ENCODE data around the gene MEMO1. TPM values are rescaled to one million over a fixed set of nuclear protein-coding genes. Genes with fewer than 3 reads are reported as not detected.

MEMO1 gene
- total and polyA plus RNA-seq, 8 donors, result 3.5 to 33.8 (median 25.6) TPM

- Histone ChIP-seq H3K4me3 (no peak overlapping the region), H3K9me3 (no peaks in the 10 kb centered on the region), H3K36me3 (peaks cover 7 to 21% (median 16%) of the 10 kb centered on the region in 4 donors), H3K27ac (no peak overlapping the region), H3K4me1 (peaks cover 0 to 8% (median 0%) of the 10 kb centered on the region in 4 donors), H3K27me3 (no peaks in the 10 kb centered on the region)
- no peak for DNase-seq
- intact Hi-C loops (cut with DNase I; ENCODE audit: low total_unique reads), result no loop called here
- TF ChIP-seq CTCF (IDR thresholded peaks at IDR 0.05) (no peak), POLR2AphosphoS5 (IDR thresholded peaks at IDR 0.05) (no peak)
- WGBS, 5 donors, result 91 to 98% (median 96%) methylated on average over 3 of the region's 3 CpGs
Observed at GRCh38 chr2:31943636-31944225, 67.1 kb downstream of the MEMO1 start.

DNA sequence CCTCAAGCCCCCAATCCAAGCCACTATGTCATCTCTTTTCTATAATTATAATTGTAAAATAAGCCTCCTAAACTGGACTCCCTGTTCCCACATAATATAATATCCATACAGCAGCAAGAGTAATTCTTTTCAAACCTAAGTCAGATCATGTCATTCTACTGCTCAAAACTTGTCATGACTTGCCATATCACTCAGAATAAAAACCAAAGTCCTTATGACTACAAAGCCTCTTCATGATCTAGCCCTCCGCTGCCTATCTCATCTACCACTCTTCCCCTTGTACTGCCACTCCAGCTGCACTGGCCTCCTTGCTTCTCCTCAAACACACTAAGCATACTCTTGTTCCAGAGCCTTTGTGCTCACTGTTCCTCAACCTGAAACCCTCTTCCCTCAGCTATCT lies 69.9 kb downstream of the MEMO1 start:
- no peak overlapping the region for H3K27ac ChIP-seq
- peaks cover 7 to 21% (median 16%) of the 10 kb centered on the region in 4 donors for H3K36me3 ChIP-seq
- TF ChIP-seq CTCF (IDR thresholded peaks at IDR 0.05) (no peak), EP300 (IDR thresholded peaks at IDR 0.05) (no peak), POLR2AphosphoS5 (IDR thresholded peaks at IDR 0.05) (no peak), POLR2A (IDR thresholded peaks at IDR 0.05) (no peak)
- intact Hi-C loops (cut with DNase I; ENCODE audit: low total_unique reads), result no loop called here
- H3K4me3 ChIP-seq, result no peak overlapping the region
- no peaks in the 10 kb centered on the region for H3K27me3 ChIP-seq
- WGBS, 5 donors, result 94 to 100% (median 96%) methylated on average over 1 of the region's 1 CpG
- H3K9me3 ChIP-seq, result no peaks in the 10 kb centered on the region
- H3K4me1 ChIP-seq, result no peaks in the 10 kb centered on the region
- no peak for DNase-seq

DNA sequence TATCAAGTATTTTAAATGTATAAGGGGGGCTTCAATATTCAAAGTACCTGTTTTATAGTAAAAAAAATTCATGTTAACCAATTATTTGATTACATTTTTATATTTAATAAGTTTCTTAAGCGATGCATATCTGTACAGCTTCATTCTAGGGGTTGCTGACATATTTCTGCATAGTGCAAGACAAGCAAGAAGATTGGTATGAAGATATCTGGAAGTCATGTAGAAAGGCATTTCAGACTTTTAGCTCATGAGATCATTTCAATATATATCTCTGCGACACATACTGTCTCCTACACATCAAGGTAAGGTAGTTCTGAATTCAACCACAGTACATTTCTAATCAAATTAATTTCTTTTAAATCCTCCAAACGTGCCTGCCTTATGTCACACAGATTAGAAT lies 73.1 kb downstream of the MEMO1 start:
- WGBS, 5 donors, result 75 to 93% (median 87%) methylated on average over 3 of the region's 3 CpGs
- Histone ChIP-seq H3K9me3 (no peaks in the 10 kb centered on the region), H3K4me3 (no peak overlapping the region), H3K4me1 (no peaks in the 10 kb centered on the region), H3K27me3 (no peaks in the 10 kb centered on the region), H3K27ac (no peak overlapping the region), H3K36me3 (peaks cover 5 to 14% (median 10%) of the 10 kb centered on the region in 4 donors)
- TF ChIP-seq POLR2AphosphoS5 (IDR thresholded peaks at IDR 0.05), result no peak
- TF ChIP-seq EP300 (IDR thresholded peaks at IDR 0.05), result no peak
- TF ChIP-seq POLR2A (IDR thresholded peaks at IDR 0.05), result no peak
- no peak for DNase-seq
- intact Hi-C loops (cut with DNase I; ENCODE audit: low total_unique reads), result no loop called here

DNA sequence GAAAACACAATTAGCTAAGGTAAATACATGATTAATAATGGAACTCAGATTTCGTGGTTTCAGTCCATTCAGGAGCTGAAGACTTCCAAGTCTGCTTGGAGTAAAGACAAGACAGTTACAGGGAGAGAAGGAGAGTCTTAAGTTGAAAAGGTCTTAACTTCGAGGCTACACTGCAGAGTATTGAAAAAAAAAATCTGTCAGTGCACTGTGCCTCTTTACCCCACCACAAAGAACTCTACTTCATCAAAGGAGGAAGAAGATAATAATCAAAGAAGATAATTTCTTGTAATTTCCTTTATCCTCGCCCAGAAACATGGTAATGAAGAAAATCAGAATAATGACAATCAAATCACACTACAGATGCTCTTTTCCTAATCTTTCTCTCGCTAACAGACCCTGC lies 75.4 kb downstream of the MEMO1 start:
- H3K4me1 ChIP-seq, result no peaks in the 10 kb centered on the region
- no peaks in the 10 kb centered on the region for H3K9me3 ChIP-seq
- no peak overlapping the region for H3K4me3 ChIP-seq
- intact Hi-C loops (cut with DNase I; ENCODE audit: low total_unique reads), result no loop called here
- TF ChIP-seq POLR2A (IDR thresholded peaks at IDR 0.05) (no peak), POLR2AphosphoS5 (IDR thresholded peaks at IDR 0.05) (no peak), EP300 (IDR thresholded peaks at IDR 0.05) (no peak), CTCF (IDR thresholded peaks at IDR 0.05) (no peak)
- DNase-seq, result no peak
- no peak overlapping the region for H3K27ac ChIP-seq
- WGBS, 5 donors, result 79 to 86% (median 82%) methylated on average over 4 of the region's 4 CpGs
- no peaks in the 10 kb centered on the region for H3K27me3 ChIP-seq
- peaks cover 0 to 4% (median 0%) of the 10 kb centered on the region in 4 donors for H3K36me3 ChIP-seq

- Histone ChIP-seq H3K9me3 (no peaks in the 10 kb centered on the region), H3K4me3 (no peak overlapping the region), H3K36me3 (peaks cover 0 to 6% (median 3%) of the 10 kb centered on the region in 4 donors), H3K4me1 (no peaks in the 10 kb centered on the region), H3K27ac (no peak overlapping the region), H3K27me3 (no peaks in the 10 kb centered on the region)
- 94 to 99% (median 98%) methylated on average over 4 of the region's 4 CpGs for WGBS, 5 donors
- intact Hi-C loops (cut with DNase I; ENCODE audit: low total_unique reads), result no loop called here
- TF ChIP-seq CTCF (IDR thresholded peaks at IDR 0.05) (no peak), EP300 (IDR thresholded peaks at IDR 0.05) (no peak), POLR2AphosphoS5 (IDR thresholded peaks at IDR 0.05) (no peak), POLR2A (IDR thresholded peaks at IDR 0.05) (no peak)
- DNase-seq, result no peak
Observed at GRCh38 chr2:31933066-31933465, 77.7 kb downstream of the MEMO1 start.
